ENCODE data around the gene PRR36.
"Not testable (repeated sequence)": the region's sequence is repeated elsewhere in the genome, so short reads cannot be mapped to it uniquely, and the experiment has no call there.

PRR36 gene

GRCh38 chr19:7870571-7871436 lies 3.4 kb downstream of the PRR36 start:
- no peak for DNase-seq

GRCh38 chr19:7869910-7870511 lies 4.2 kb downstream of the PRR36 start:
- DNase-seq, result no peak

GRCh38 chr19:7869453-7869909 lies 4.7 kb downstream of the PRR36 start:
- no peak for DNase-seq

DNA sequence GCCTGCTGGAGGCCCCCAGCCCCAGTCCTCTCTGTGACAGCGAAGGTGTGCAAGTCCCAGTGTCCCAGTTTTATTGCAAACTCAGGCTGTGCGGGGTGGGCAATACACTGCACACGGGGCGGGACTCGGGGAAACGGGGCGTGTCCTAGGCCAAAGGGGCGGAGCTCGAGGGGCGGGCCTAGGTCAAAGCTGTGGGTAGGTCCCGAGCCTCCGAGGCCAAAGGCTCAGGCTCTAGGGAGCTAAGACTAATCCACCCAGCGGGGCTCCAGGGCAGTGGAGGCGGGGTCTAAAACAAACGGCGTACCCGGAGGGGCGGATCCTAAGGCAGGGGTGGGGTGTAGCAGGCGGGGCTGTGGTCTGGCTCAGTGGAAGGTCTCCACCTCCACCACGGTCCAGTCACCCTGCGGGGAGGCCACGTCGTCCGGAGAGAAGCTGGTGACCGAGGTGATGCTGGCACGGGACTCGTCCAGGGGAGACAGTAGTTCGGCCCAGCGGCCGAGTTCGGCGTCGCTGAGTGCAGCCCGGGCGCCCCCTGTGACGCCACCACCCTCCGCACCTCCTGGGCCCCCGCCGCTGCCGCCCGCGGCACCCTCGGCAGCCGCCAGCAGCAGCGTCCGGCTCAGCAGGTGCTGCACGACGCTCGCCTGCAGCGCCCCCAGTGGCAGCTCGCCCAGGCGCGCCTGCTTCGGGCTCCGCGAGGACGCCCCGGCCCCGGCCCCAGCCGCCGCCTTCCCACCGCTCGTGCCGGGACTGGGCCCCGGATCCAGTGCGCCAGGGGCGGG lies 5.3 kb downstream of the PRR36 start:
- DNase-seq, result no peak

GRCh38 chr19:7868326-7868670 lies 5.9 kb downstream of the PRR36 start:
- DNase-seq, result no peak

DNA sequence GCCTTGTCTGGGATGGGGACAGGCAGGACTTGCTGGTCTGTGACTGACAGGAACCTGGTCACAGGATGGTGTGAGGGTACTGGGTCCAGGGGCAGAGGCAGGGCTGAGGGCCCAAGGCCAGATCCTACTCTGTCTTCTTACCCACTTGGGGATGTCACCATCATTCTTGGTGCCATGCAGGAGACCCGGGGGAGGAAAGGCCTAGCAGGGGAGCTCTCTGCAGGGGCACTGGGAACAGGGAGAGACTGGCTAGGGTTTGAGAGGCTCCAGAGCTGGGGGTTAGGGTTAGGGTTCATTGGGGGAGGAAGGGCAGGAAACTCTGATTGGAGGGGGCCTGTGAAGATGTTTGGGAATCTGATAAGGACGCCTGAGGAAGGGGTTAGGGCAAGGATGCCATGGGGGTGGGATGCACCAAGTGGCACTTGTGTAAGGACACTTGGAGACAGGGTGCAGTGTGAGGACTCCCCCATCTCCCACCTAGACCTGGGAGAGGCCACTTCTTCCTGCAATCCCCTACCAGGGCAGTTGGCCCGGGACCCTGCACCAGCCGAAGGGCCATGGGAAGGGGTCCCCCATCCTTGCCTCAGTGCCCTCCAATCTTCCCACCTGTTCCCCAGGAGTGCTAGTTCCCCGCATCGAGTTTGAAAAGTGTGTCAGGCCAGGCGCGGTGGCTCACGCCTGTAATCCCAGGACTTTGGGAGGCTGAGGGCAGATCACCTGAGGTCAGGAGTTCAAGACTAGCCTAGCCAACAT lies 6.9 kb downstream of the PRR36 start:
- no peak for DNase-seq

GRCh38 chr19:7866399-7867091 lies 7.6 kb downstream of the PRR36 start:
- DNase-seq, result no peak

- no peak for DNase-seq
Observed at GRCh38 chr19:7865262-7865911, 8.8 kb downstream of the PRR36 start.

- no peak for DNase-seq
Observed at GRCh38 chr19:7864690-7865074, 9.5 kb downstream of the PRR36 start.

GRCh38 chr19:7863971-7864689 lies 10.1 kb downstream of the PRR36 start:
- DNase-seq, result no peak

DNA sequence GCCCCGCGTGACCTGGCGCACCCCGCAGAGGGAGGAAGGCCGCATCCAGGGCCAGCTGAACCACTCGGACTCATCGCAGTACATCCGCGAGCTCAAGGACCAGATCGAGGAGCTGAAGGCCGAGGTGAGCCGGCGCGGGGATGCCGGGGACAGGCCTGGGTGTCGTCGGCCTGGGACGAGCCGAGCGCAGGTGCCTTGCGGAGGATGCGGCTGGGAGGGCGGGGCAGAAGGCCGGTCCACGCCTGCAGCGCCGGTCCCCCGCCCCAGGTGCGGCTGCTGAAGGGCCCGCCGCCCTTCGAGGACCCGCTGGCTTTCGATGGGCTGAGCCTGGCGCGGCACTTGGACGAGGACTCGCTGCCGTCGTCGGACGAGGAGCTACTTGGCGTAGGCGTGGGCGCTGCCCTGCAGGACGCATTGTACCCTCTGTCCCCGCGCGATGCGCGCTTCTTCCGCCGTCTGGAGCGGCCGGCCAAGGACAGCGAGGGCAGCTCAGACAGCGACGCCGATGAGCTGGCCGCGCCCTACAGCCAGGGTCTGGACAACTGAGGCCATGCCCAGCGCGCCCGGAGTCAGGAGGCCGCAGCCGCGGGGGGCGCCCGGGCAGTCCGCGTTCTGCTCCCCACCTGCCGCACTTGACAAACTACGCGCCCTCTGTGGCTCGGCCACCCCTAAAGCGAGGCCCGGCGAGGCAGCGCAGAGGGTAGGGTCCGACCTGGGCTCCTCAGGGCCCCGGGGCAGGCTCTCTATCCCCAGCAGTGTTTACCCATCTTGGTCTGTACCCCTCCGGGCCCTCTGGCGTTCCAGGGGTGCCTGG lies 10.8 kb downstream of the PRR36 start:
- no peak for DNase-seq

DNA sequence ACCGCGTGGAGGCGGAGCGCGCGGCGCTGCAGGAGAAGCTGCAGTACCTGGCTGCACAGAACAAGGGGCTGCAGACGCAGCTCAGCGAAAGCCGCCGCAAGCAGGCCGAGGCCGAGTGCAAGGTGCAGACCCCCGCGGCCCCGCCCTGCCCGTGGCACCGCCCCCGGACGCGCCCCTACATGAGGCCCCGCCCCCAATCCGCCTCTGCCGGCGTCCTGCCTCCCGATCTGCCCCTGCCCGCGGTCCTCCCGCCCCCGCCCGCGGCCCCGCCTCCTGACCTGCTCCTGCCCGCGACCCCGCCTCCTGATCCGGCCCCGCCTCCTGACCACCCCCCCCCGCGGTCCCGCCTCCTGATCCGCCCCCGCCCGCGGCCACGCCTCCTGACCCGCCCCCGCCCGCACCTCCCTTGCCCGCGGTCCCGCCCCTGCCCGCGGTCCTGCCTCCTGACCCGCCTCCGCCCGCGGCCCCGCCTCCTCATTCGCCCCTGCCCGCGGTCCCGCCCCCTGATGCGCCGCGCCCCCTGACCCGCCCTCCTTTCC lies 11.7 kb downstream of the PRR36 start:
- DNase-seq, result no peak

- no peak for DNase-seq
Observed at GRCh38 chr19:7861619-7862412, 12.4 kb downstream of the PRR36 start.

- DNase-seq, result no peak
Observed at GRCh38 chr19:7860714-7861618, 13.2 kb downstream of the PRR36 start.

GRCh38 chr19:7859831-7860713 lies 14.1 kb downstream of the PRR36 start:
- DNase-seq, result no peak

GRCh38 chr19:7859087-7859486 lies 15.1 kb downstream of the PRR36 start:
- DNase-seq, result not testable (repeated sequence)
